OCI-LY7 (cell line): ENCODE measurements around the gene SRBD1.
"Not testable (repeated sequence)": the region's sequence is repeated elsewhere in the genome, so short reads cannot be mapped to it uniquely, and the experiment has no call there.

Experiments
- CTCF ChIP-seq: fragments of 200-600 bp; sonication (generic); conservative IDR thresholded peaks from 2 replicates; pipeline ENCODE4 v1.5.1; 2014; ENCODE audit warnings: mild to moderate bottlenecking, antibody characterized with exemption, low read length, moderate library complexity, mixed read lengths
- EZH2phosphoT487 ChIP-seq: fragments of 200-600 bp; sonication (generic); IDR thresholded peaks from 2 replicates; pipeline ENCODE4 v1.6.1; 2018; ENCODE audit warnings: low read depth, borderline replicate concordance, mild to moderate bottlenecking, mixed run types, antibody characterized with exemption, low read length, moderate library complexity, mixed read lengths

- TF ChIP-seq CTCF, EZH2phosphoT487: not testable (repeated sequence)
Observed at GRCh38 chr2:45426025-45426424, 185.0 kb downstream of the SRBD1 start.
